GM12873 (cell line): ENCODE measurements around the gene C6orf47.

Experiments
- TF ChIP-seq, protein P1 (sequence below): IDR thresholded peaks from 2 replicates; pipeline ENCODE4 v1.5.1; 2012; ENCODE audit warnings: low read depth, mild to moderate bottlenecking, moderate library complexity, low read length, control low read depth; ENCODE audit not compliant: insufficient read depth; ENCODE audit errors: missing control alignments

Gene C6orf47

DNA sequence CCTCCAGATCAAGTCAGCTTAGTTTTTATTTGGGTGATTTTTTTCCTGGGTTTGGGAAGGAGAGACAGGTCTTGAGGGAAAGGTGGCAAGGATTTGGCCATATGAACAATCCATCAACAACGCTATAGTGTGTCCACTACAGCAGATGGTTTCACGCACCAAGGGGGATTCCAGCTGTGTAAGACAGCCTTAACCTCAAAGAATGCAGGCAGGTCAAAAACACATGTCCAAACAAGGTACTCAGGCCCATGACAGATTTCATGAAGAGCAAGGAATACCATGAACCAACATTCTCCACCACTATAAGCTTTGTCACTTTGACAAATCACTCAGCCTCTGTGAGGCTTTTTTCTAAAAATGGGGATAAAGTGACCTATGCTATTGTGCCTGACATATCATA, 43.6 kb downstream of the C6orf47 start:
- TF ChIP-seq, protein P1, sequence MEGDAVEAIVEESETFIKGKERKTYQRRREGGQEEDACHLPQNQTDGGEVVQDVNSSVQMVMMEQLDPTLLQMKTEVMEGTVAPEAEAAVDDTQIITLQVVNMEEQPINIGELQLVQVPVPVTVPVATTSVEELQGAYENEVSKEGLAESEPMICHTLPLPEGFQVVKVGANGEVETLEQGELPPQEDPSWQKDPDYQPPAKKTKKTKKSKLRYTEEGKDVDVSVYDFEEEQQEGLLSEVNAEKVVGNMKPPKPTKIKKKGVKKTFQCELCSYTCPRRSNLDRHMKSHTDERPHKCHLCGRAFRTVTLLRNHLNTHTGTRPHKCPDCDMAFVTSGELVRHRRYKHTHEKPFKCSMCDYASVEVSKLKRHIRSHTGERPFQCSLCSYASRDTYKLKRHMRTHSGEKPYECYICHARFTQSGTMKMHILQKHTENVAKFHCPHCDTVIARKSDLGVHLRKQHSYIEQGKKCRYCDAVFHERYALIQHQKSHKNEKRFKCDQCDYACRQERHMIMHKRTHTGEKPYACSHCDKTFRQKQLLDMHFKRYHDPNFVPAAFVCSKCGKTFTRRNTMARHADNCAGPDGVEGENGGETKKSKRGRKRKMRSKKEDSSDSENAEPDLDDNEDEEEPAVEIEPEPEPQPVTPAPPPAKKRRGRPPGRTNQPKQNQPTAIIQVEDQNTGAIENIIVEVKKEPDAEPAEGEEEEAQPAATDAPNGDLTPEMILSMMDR, result no peak

DNA sequence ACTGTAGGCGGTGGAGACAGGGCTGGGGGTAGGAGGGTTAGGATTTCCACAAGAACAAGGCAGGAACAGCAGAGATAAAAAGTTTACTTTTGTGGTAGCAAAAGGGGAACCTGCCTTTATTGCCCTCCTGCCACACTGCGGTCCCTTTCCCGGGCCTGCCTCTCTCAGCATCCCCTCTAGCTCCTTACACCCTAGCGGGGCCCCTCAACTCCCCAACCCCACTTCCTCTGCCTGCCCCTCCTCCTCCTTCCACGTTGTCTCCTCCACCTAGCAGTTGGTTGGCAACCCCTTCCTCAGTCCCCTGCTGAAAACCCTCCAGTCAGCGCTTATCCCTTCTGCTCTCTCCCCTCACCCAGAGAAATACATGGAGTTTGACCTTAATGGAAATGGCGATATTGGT, 44.8 kb downstream of the C6orf47 start:
- TF ChIP-seq, protein P1, result no peak

DNA sequence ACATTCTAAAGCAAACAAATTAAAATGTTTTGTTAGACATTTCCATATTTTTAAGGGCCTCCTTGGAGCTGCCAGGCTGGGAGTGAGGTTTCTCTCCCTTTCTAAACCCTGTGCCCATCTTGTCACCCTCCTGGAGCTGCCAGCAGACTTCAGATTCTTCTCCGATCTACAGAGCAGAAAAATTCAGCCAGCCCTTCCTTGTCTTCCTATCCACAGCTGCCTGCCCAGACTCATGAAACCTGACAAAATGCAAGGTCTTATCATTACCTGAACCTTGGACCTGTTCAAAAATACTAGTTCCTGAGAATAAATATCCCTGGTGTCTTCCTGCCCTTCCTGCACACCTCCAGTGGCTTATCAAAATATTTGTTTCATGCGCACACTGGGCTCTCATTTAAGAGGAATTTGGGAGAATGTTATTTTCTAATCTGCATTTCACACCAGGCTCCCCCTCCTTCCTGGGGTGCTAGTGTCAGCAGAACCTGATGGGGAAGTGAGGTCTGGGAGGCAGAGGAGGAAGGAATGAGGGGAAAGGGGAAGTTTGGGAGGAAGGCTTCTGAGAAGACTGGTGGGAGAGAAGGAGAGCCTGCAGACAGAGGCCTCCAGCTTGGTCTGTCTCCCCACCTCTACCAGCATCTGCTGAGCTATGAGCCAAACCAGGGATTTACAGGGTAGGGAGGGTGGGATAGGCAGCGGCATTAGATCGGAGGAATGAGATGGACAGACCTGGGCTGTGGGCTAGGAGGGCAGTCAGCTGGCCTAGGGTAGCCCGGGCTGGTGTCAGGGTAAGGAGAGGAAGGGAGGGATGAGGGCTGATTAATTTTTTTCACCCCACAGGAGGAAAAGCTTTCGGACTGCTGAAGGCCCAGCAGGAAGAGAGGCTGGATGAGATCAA, 45.6 kb downstream of the C6orf47 start, which contains the start of gene AIF1:
Gene AIF1 (plus strand): TSS at position 551 of the 895 bp plus-strand sequence. CDS start 96 bp downstream, at position 647.
- TF ChIP-seq, protein P1, result no peak

DNA sequence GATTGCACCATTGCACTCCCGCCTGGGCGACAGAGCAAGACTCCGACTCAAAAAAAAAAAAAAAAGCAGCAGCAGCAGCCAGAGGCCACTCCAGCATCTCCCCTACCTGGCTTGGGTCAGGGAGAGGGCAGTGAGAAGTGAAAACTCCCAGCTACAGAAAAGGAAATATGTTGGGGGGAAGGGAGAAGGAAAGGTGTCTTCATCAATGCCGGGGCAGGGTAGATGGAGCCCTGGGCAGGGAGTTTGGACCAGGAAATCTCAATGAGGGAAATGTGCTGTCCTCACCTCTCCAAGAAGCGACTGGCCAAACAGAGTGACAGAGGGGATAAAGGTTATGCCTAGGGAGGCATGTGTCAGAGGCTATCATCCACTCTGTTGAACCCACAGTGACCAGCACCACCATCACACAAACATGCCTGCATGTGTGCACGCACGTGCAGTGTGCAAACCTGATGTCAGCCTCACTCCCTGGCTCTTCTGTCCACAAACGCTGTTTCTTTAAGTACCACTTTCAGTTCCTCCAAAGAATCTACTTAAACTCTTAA, 46.4 kb downstream of the C6orf47 start:
- TF ChIP-seq, protein P1, result no peak

DNA sequence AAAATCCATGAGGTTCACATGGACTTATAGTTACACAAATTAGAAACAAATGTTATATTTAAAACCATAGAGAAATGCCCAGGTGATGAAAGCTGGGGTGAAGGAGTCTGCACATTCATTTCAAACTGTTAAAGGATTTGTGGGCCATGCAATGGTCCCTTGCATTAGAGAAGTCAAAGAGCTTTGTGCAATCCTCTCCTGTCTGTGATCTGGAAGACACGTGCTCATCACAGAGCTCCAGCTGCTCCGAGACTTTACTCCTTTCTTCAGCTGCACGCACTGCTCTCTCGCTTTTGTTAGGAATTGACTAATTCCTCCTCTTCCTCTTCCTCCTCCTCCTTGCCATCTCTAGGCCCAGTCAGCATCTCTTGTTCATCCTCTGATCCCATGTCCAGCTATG, 49.6 kb downstream of the C6orf47 start:
- TF ChIP-seq, protein P1, result no peak

DNA sequence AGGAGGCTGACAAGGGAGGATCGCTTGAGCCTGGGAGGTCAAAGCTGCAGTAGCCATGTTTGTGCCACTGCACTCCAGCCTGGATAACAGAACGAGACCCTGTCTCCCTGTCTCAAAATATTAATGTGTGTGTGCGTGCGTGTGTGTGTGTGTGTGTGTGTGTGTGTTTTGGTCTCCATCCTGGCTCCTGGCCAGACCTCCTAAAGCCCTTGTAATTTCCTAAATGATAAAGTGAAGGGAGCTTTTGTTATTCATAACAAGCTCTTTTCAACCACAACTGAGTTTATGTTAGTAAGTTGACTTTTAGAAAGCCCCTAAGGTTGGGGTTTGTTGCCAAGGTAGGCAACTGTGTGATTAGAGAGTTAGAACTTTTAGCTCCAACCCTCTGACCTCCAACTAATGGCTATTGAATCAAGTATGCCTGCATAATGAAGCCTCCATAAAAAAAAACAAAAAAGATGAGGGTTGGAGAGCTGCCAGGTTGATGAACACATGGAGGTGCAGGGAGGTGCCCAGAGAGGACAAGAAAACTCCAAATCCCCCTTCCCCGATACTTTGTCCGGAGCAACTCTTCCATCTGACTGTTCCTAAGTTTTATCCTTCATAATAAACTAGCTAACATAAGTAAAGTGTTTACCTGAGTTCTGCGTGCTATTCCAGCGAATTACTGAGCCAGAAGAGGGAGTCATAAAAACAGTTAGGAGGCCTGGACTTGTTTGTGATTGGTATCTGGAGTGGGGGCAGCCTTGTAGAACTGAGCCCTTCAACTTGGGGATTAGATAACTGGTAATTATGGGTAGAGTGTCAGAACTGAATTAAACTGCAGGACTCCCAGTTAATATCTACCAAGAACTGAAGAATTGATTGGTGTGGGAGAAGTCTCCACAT, 50.8 kb downstream of the C6orf47 start:
- TF ChIP-seq, protein P1, result no peak
